A673 (cell line): ENCODE measurements around the gene LRP1B. TPM values are rescaled to one million over a fixed set of nuclear protein-coding genes. Genes with fewer than 3 reads are reported as not detected.

Experiments used
- BruUV-seq: library from RNA; stranded (reverse); fragments of 400-500 nt; replicated peaks from 2 replicates; lab custom pipeline; 2021; lab: Mats Ljungman, UMichigan
- CTCF ChIA-PET: fragments of 300-600 bp; sonication (Branson Sonifier 250); formaldehyde crosslinking; loops from one replicate; lab custom pipeline; 2022; ENCODE audit warnings: antibody characterized with exemption; lab: Charles Lee
- POLR2A ChIA-PET: fragments of 300-600 bp; sonication (Branson Sonifier 250); formaldehyde crosslinking; loops from one replicate; lab custom pipeline; 2022; ENCODE audit warnings: antibody characterized with exemption; ENCODE audit not compliant: low non-redundant PET; lab: Charles Lee
- DNase-seq: peaks from one replicate; pipeline ENCODE4 v3.0.0-alpha.2; 2015; ENCODE audit warnings: low spot score
- H3K27ac ChIP-seq: fragments of 200-600 bp; sonication (generic); 2 replicates; pipeline ENCODE4 v1.5.1; 2016; ENCODE audit warnings: mixed run types, low read depth, mild to moderate bottlenecking, mixed read lengths, antibody characterized with exemption, low read length; ENCODE audit not compliant: poor library complexity, severe bottlenecking
- H3K27me3 ChIP-seq: fragments of 200-600 bp; sonication (generic); replicated peaks from 2 replicates; pipeline ENCODE4 v1.6.1; 2017; ENCODE audit warnings: mixed run types, low read depth, mild to moderate bottlenecking, mixed read lengths, antibody characterized with exemption, low read length; ENCODE audit not compliant: insufficient read depth, poor library complexity
- H3K36me3 ChIP-seq: fragments of 200-600 bp; sonication (generic); 2 replicates; pipeline ENCODE4 v1.6.1; 2016; ENCODE audit warnings: mixed run types, mild to moderate bottlenecking, mixed read lengths, antibody characterized with exemption, low read length; ENCODE audit not compliant: insufficient read depth, poor library complexity, severe bottlenecking
- H3K4me1 ChIP-seq: fragments of 200-600 bp; sonication (generic); 2 replicates; pipeline ENCODE4 v1.6.1; 2017; ENCODE audit warnings: mixed run types, mild to moderate bottlenecking, mixed read lengths, antibody characterized with exemption, low read length; ENCODE audit not compliant: insufficient read depth, poor library complexity, severe bottlenecking
- H3K4me3 ChIP-seq: fragments of 200-600 bp; sonication (generic); 2 replicates; pipeline ENCODE4 v1.5.1; 2016; ENCODE audit warnings: low read depth, mixed run types, mild to moderate bottlenecking, mixed read lengths, low read length; ENCODE audit not compliant: poor library complexity, severe bottlenecking
- H3K9me3 ChIP-seq: fragments of 200-600 bp; sonication (generic); 2 replicates; pipeline ENCODE4 v1.6.1; 2016; ENCODE audit warnings: mixed run types, low read depth, mild to moderate bottlenecking, mixed read lengths, antibody characterized with exemption, low read length; ENCODE audit not compliant: poor library complexity, severe bottlenecking
- CTCF ChIP-seq: fragments of 300-800, 200-600 bp; sonication (generic); conservative IDR thresholded peaks from 2 replicates; pipeline ENCODE4 v1.5.1; 2017; ENCODE audit warnings: low read depth, mild to moderate bottlenecking, antibody characterized with exemption, low read length, moderate library complexity, mixed read lengths
- EZH2 ChIP-seq: fragments of 200-600 bp; sonication (generic); IDR thresholded peaks from 2 replicates; pipeline ENCODE4 v1.6.1; 2017; ENCODE audit warnings: borderline replicate concordance, low read depth, mild to moderate bottlenecking, mixed read lengths, antibody characterized with exemption, low read length; ENCODE audit not compliant: poor library complexity, severe bottlenecking
- intact Hi-C: fragments of 100-400 bp; cut with micrococcal nuclease; formaldehyde crosslinking; loops from one replicate; pipeline ENCODE4 v1.10.0; 2022; ENCODE audit not compliant: unreplicated experiment
- total RNA-seq: library from RNA; stranded (reverse); gene quantifications from 2 replicates; pipeline ENCODE4 v1.2.3, GENCODE V29; 2021

Gene LRP1B
- total RNA-seq, 1 experiment from 2014 or later, result 9.9 TPM

GRCh38 chr2:141021611-141022010 is 1109.2 kb downstream of the LRP1B start:
- H3K27ac ChIP-seq, result no peak overlapping the region
- no peak for TF ChIP-seq EZH2
- TF ChIP-seq CTCF, result no peak
- ChIA-PET POLR2A (no interaction called here), CTCF (no interaction called here)
- no peaks in the 10 kb centered on the region for H3K4me1 ChIP-seq
- no peaks in the 10 kb centered on the region for H3K9me3 ChIP-seq
- intact Hi-C loops, result no loop called here
- BruUV-seq, result no TSS peak
- no peak for DNase-seq
- H3K4me3 ChIP-seq, result no peak overlapping the region
- no peaks in the 10 kb centered on the region for H3K27me3 ChIP-seq
- no peaks in the 10 kb centered on the region for H3K36me3 ChIP-seq

- no peaks in the 10 kb centered on the region for H3K9me3 ChIP-seq
- intact Hi-C loops, result no loop called here
- ChIA-PET CTCF (no interaction called here), POLR2A (no interaction called here)
- BruUV-seq, result no TSS peak
- TF ChIP-seq CTCF (no peak), EZH2 (no peak)
- no peaks in the 10 kb centered on the region for H3K27me3 ChIP-seq
- no peak for DNase-seq
- H3K36me3 ChIP-seq, result no peaks in the 10 kb centered on the region
- no peaks in the 10 kb centered on the region for H3K4me1 ChIP-seq
- H3K4me3 ChIP-seq, result no peak overlapping the region
- no peak overlapping the region for H3K27ac ChIP-seq
These were observed 1109.7 kb downstream of the LRP1B start for GRCh38 chr2:141021109-141021508.

GRCh38 chr2:141020346-141020745 is 1110.5 kb downstream of the LRP1B start:
- no peaks in the 10 kb centered on the region for H3K9me3 ChIP-seq
- no peaks in the 10 kb centered on the region for H3K36me3 ChIP-seq
- TF ChIP-seq EZH2 (no peak), CTCF (no peak)
- intact Hi-C loops, result no loop called here
- no TSS peak for BruUV-seq
- H3K27me3 ChIP-seq, result no peaks in the 10 kb centered on the region
- CTCF ChIA-PET, result no interaction called here
- no peak overlapping the region for H3K27ac ChIP-seq
- no peak overlapping the region for H3K4me3 ChIP-seq
- H3K4me1 ChIP-seq, result no peaks in the 10 kb centered on the region
- no peak for DNase-seq
- POLR2A ChIA-PET, result no interaction called here
